Muscle of back (tissue), 13 donors: ENCODE measurements around the gene RABIF. TPM values are rescaled to one million over a fixed set of nuclear protein-coding genes. Genes with fewer than 3 reads are reported as not detected.
A peak's percentile ranks its signal among the peaks of the same experiment; 100 is the strongest.
"Not testable (repeated sequence)": the region's sequence is repeated elsewhere in the genome, so short reads cannot be mapped to it uniquely, and the experiment has no call there.

Experiments
- DNase-seq, 3 donors: peaks; one replicate each; pipeline versions ENCODE4 v3.0.0 to v3.0.0-alpha.2; 2013
- long read RNA-seq, 9 donors: transcript quantifications; one replicate each; lab custom pipeline, GENCODE V29; 2026
- polyA plus RNA-seq, 10 donors: library from polyadenylated mRNA; unstranded; fragments of 120-200 nt; gene quantifications; one replicate each; pipeline ENCODE4 v1.2.1, GENCODE V29; 2013; ENCODE audit not compliant: insufficient read length in 10 of 10

Gene RABIF
- 1 to 10 TPM; 5.8 to 7.9 (median 7.2) TPM for polyA plus RNA-seq
- long read RNA-seq, donor 1, transcript RABIF-201 (2 exons, 2,430 nt) = major isoform, 8 of 8 reads
- long read RNA-seq, donor 1, partial matches to known transcripts = 0 of 8 reads
- long read RNA-seq, donor 1, other reads (novel, unspliced or antisense) = 0 of 8 reads
- long read RNA-seq, donor 2, transcript RABIF-201 (2 exons, 2,430 nt) = major isoform, 6 of 6 reads
- long read RNA-seq, donor 2, partial matches to known transcripts = 0 of 6 reads
- long read RNA-seq, donor 2, other reads (novel, unspliced or antisense) = 0 of 6 reads
- long read RNA-seq, donor 3 = 0 reads
- long read RNA-seq, donor 4, transcript RABIF-201 (2 exons, 2,430 nt) = major isoform, 9 of 9 reads
- long read RNA-seq, donor 4, partial matches to known transcripts = 0 of 9 reads
- long read RNA-seq, donor 4, other reads (novel, unspliced or antisense) = 0 of 9 reads
- long read RNA-seq, donor 5, transcript RABIF-201 (2 exons, 2,430 nt) = major isoform, 5 of 5 reads
- long read RNA-seq, donor 5, partial matches to known transcripts = 0 of 5 reads
- long read RNA-seq, donor 5, other reads (novel, unspliced or antisense) = 0 of 5 reads
- long read RNA-seq, donor 6, transcript RABIF-201 (2 exons, 2,430 nt) = major isoform, 6 of 6 reads
- long read RNA-seq, donor 6, partial matches to known transcripts = 0 of 6 reads
- long read RNA-seq, donor 6, other reads (novel, unspliced or antisense) = 0 of 6 reads
- long read RNA-seq, donor 7, partial matches to known transcripts = 0 of 2 reads
- long read RNA-seq, donor 7, other reads (novel, unspliced or antisense) = 0 of 2 reads
- long read RNA-seq, donor 8, transcript RABIF-201 (2 exons, 2,430 nt) = major isoform, 5 of 5 reads
- long read RNA-seq, donor 8, partial matches to known transcripts = 0 of 5 reads
- long read RNA-seq, donor 8, other reads (novel, unspliced or antisense) = 0 of 5 reads
- long read RNA-seq, donor 9 = 0 reads

DNA sequence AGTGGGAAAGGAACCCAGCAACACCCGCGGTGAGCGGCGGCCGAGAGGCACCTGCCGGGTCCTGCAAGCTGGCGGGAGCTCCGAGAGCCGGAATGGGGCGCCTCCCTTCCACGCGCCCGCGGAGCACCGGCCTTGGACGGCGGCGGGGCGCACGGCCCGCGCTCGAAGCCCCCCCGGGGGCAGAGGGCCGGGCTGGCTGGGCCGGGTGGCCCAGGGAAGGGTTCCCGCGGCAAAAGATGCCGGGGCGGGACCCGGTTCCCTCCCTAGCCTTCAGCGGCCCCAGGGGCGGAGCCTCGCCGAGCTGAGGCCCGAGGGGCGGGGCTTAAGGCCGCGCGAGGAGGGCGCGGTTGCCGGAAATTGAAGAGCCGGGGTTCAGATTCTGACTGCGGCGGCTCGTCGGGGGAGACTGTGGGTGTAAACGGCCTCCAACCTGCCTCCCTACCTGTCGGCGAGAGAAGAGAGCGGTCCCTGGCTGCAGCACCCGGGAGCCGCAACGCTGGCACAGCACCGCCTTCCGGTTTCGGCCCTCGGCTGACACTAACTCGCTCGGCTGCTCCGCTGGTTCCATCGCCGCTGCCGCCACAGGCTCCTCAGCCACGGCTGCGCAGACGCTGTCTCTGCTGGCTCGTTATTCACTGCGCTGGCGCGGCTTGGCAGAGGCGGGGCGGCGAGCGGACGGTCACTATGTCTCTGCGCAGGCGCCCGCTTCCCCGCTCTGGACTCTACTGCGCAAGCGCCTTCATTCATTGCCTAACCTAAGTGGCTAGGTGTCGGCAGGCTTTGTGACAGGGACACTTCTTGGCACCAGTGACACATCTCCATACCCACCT lies at the start of gene RABIF:
TSS of gene RABIF (minus strand) at position 619 of the 830 bp plus-strand sequence. CDS start at position 568, 51 bp downstream.
- peak; percentile 95 to 98 (median 95) for DNase-seq

DNA sequence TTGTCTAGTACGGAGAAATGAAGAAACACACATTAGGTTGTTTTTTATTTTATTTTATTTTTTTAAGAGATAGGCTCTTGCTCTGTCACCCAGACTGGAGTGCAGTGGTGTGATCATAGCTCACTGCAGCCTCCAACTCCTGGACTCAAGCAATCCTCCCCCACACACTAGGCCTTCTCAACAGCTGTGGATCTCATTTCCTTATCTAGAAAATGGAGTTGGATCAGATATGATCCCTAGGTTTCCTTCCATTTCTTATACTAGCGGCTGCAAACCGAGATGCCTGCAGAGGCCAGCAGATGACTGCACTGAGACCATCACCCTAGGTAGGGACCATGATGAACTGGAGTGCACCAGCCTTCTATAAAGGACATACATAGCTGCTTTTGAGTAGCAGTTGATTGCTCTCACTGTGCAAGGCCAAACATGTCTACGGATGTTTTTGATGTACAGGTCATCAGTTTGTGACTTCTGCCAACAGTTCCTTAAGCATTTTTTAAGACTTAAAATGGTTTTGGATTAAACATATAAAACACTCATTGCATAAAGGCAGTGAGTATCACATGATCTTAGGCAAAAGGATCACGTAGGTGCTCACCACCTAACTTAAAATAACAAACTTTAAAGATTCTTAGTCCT lies 49.5 kb upstream of the RABIF start:
- no peak for DNase-seq

DNA sequence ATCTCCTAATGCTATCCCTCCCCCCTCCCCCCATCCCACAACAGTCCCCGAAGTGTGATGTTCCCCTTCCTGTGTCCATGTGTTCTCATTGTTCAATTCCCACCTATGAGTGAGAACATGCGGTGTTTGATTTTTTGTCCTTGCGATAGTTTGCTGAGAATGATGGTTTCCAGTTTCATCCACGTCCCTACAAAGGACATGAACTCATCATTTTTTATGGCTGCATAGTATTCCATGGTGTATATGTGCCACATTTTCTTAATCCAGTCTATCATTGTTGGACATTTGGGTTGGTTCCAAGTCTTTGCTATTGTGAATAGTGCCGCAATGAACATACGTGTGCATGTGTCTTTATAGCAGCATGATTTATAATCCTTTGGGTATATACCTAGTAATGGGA lies 47.5 kb upstream of the RABIF start:
- DNase-seq = not testable (repeated sequence)

DNA sequence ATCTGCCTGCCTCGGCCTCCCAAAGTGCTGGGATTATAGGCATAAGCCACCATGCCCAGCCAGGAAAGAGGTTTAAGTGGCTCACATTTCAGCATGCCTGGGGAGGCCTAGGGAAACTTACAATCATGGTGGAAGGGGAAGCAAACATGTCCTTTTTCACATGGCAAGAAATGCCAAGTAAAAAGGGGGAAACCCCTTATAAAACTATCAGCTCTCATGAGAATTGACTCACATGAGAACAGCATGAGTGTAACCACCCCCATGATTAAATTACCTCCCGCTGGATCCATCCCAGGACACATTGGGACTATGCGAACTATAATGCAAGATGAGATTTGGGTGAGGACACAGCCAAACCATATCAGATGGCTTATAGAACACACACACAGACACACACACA lies 46.9 kb upstream of the RABIF start:
- DNase-seq = no peak

DNA sequence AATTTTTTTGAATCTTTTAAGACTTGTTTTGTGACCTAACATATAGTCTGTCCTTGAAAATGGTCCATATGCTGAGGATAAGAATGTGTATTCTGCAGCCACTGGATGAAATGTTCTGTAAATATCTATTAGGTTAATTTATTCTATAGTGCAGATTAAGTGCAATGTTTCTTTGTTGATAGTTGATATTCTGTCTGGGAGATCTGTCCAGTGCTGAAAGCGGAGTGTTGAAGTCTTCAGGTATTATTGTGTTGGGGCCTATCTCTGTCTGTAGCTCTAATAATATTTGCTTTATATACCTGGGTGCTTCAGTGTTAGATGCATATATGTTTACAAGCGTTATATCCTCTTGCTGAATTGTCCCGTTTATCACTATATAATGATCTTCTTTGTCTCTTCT lies 45.8 kb upstream of the RABIF start:
- DNase-seq = no peak

DNA sequence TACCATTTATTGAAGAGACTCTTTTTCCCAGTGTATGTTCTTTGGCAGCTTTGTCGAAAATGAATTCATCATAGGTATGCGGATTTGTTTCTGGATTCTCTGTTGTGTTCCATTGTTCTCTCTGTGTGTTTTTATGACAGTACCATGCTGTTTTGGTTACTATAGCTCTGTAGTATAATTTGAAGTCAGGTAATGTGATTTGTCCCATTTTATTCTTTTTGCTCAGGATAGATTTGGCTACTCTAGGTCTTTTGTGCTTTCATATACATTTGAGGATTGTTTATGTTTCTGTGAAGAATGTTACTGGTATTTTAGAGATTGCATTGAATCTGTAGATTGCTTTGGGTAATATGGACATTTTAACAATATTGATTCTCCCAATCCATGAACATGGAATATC lies 43.5 kb upstream of the RABIF start:
- DNase-seq = no peak

DNA sequence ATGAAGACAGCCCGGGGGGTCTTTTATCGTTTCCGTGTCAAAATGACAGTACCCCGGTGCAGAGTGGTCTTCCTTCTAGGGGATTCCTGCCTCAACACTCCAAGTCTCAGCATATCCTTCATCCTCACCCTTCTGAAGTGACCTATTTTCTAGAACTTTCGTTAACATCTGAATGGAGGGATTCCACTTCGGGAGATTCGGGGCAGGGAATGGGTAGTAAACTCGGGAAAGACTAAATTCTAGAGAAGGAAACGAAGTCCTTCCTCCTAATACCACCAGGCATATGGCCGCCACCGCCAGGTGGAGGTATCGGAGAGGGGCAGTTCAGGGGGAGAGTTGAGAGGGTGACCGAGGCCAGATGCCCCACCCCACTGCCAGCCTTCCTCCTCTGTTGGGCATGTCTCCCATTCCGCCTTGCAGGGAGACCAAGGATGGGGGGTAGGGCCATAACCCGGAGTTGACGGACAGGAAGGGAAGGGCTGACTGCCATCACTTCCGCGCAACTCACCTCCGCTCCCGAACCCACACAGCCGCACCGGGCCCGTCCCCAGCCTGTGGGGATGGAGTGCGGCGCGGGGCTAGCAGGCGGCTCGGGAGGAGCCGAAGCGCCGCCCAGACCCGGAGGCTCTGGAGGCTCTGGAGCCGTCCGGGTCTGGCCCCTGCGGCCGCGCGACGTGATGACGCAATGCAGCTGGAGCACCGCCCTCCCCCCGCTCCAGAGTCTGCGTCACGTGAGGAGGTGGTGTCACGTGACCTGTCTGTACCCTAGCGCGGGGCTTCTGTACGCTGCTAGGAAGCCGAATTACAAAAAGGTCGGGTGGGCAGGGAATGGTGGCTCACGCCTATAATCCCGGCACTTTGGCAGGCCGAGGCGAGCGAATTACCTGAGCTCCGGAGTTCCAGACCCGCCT lies 37.9 kb upstream of the RABIF start, which contains the start of gene KLHL12:
TSS of gene KLHL12 (minus strand) at position 654 of the 911 bp plus-strand sequence. CDS start 2,072 bp downstream, outside the sequence.
- DNase-seq = peak; percentile 97 to 99 (median 98)

DNA sequence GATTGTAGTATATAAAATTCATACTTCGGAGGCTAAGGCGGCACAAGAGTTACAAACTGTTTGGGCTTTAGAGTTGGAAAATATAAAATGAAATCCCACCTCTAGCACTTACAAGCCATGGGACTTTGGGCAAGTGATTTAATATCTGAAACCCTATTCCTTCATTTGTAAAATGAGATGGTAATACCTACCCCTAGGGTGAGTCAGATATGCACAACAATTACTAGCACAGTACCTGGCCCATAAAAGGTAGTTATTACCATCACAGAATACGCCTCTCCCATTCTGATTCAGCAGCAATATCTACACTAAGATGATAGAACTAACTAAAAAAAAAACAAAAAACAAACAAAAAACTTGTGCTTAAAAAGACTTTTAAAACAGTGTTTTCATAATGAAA lies 34.6 kb upstream of the RABIF start:
- no peak for DNase-seq

DNA sequence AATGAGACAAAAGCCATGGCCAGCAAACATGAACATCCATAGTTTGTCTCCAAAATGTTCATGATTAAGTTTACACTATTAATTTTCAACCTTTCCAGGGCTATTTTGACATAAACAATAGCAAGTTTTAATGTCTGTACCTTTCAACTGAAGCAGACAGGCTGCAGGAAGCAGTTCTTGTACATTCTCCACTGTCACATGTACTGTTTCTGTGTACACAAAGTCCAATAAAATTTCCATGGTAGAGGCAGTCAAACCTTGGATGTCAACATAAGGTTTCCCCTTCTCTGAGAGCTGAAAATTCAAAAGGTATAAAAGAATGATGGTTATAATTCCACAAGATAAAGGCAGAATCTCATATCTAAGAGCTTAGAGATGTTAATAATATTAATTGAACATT lies 30.7 kb upstream of the RABIF start:
- DNase-seq = no peak

DNA sequence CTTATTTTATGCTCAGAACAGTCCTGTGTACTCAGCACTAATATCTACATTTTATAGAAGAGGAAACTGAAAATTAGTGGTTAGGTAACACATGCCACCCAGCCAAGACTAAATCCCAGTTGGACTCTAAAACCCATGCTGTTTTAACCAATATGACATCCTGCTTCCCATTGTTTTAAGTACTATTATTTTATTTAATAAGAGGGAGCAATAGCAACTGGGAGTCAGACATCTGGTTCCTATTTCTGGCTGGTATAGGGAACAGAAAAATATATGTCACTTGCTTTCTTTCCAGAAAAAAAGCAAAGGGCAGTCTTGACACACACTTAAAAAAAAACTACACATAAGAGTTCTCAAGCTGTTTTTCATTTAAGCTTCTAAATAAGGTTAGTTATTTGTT lies 26.2 kb upstream of the RABIF start:
- DNase-seq = no peak

DNA sequence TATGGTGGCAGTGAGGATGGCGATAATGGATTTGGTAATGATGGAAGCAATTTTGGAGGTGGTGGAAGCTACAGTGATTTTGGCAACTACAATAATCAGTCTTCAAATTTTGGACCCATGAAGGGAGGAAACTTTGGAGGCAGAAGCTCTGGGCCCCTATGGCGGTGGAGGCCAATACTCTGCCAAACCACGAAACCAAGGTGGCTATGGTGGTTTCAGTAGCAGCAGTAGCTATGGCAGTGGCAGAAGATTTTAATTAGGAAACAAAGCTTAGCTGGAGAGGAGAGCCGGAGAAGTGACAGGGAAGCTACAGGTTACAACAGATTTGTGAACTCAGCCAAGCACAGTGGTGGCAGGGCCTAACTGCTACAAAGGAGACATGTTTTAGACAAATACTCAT lies 23.5 kb upstream of the RABIF start:
- DNase-seq = not testable (repeated sequence)

DNA sequence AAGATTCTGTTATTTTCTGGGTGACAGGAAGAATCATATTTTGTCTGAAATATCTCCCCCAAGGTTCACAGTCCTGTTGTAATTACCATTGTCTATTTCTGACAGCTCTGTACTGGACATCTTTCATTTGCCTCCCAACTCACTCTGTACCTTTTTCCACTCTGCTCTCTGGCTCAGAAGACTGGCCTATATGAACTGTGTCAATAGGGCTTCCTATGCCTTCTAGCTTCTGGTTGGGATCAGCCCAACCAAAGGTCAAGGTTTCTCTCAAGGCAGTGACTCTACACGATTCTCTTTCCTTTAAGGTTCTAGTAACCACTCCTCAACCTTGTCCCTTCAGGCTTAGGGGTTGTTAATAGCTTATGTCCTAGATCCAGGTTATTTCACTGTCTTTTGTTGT lies 20.5 kb upstream of the RABIF start:
- no peak for DNase-seq

DNA sequence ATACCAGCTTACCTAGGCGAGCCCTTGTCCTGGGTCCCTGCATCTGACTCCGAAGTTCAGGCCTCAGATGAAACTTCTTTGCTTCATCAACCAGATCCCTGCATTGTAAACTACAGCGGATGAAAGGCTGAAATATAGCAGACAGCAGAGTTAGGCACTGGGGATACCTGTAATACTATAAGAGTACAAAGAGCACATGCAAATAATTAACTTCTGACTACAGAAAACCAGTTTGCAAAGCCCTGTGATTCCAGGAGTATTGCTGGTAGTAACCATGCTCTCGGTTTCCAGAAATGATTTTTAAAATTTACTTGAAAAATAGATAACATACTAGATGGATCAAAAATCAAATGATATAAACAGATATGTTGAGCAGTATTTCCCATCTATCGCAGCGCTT lies 20.0 kb upstream of the RABIF start:
- no peak for DNase-seq

DNA sequence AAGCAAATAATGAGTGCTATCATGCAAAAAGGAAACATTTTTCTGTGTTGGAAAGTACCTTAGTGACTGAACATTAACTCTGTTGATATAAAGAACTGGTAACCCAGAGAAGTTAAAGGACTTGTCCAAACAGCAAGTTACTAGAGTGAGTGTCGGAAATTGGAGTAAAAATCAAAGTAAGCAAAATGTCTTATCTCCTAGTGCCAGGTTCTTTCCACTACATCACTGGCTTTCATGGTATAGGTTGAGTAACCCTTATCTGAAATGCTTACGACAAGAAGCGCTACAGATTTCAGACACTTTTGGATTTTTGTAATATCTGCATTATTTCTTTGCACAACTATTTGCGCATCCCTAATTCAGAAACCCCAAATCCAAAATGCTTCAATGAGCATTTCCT lies 16.4 kb upstream of the RABIF start:
- no peak for DNase-seq

DNA sequence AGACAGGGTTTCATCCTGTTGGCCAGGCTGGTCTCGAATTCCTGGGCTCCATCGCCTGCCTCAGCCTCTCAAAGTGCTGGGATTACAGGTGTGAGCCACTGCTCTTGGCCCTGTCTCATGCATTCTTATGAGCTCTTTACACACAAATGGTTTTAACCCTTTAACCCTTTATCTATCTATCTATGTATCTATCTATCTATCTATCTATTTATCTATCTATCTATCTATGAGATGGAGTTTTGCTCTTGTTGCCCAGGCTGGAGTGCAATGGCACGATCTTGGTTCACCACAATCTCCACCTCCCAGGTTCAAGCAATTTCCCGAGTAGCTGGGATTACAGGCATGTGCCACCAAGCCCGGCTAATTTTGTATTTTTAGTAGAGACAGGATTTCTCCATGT lies 14.9 kb upstream of the RABIF start:
- DNase-seq = not testable (repeated sequence)

DNA sequence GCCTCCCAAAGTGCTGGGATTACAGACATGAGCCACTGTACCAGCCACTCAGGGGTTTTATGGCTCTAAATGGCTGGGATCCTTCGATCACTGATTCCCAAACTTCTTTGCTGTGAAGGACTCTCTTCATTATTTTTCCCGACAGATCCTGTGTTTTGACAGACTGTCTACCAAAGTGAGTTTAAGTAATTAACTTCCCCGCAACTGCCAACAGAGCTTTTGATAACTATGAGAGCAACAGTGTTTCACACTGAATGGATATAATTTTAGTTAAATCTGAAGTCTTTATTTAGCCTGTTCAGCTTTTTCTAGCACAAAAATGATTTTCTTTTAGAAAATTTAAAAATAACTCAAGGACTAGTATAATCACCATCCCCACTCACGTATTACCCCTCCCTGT lies 12.6 kb upstream of the RABIF start:
- DNase-seq = no peak

DNA sequence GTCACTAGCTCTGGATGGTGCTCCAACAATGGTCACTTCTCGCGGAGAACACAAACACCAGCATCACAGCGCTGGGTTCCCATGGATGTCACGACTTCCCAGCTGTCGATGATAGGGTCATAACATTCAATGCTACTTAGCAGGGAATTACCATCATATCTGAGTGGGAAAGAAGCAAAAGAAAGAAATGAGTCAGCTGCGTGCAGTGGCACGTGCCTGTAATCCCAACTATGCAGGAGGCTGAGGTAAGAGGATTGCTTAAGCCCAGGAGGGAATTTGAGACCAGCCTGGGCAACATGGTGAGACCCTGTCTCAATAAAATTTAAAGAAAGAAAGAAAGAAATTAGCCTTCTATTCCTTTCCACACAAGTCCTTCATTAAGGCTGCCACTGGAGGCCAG lies 3.6 kb upstream of the RABIF start:
- DNase-seq = no peak

DNA sequence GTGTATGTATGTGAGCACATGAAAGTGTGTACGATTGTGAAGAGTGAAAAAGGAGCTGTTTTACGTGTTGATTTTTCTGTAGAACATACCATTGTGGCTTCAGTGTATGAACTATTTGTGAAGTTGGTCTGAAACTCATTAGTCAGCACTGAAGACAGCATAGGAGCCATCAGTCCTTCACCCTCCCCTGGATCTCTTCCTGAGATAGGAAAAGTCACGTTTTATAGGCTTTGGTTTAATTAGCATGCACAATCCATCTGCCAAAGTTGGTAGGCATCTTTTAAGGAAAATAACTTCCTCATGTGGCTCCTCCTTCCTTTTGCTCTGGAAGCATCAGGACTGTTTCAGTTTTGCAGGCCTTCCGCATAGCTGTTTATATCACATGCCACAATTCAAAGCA lies 1.4 kb upstream of the RABIF start:
- no peak for DNase-seq

DNA sequence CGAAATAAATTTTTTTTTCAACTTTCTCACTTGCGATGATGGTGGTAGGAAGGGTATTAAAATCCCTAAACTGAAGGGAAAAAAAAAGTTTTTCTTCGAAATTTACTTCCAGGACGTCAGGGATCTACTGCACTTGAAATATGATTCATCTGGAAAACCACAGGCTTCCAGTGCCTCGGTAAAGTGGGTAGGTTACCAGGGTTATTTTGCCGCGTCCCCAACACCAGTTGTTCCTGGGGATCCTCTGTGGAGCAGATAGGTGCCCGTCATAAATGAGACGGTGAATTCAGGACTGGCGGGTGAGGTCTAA lies 773 bp downstream of the RABIF start:
- no peak for DNase-seq

DNA sequence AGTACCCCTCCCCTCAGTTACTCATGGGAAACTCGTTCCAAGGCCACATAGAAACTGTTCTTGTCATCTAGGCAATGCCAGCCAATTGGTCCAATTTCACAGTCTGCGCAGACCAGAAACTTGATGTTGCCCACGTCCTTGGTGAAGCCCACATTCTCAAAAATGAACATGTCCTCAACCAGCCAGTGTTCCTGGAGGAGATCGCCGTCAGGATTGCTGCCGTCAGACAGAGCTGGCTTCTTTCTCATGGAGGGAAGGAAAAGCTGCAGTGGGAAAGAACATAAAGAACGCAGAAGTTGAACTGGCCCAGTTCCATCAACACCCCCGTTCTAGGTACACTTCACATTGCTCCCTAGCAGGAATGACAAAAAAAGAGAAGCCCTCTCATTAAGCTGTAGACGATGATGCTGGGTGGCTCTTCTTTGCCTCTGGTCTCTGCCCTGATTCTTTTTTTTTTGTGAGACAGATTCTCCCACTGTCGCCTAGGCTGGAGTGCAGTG lies 7.9 kb downstream of the RABIF start:
- DNase-seq = no peak
